HG02938 (cell line): ENCODE results near the gene CSK.

Experiments
- ATAC-seq: cut with Tn5 transposase; IDR thresholded peaks from one replicate; pipeline ENCODE4 v1.9.1; 2021; ENCODE audit warnings: mild to moderate bottlenecking, moderate library complexity; ENCODE audit not compliant: unreplicated experiment

The CSK gene

DNA sequence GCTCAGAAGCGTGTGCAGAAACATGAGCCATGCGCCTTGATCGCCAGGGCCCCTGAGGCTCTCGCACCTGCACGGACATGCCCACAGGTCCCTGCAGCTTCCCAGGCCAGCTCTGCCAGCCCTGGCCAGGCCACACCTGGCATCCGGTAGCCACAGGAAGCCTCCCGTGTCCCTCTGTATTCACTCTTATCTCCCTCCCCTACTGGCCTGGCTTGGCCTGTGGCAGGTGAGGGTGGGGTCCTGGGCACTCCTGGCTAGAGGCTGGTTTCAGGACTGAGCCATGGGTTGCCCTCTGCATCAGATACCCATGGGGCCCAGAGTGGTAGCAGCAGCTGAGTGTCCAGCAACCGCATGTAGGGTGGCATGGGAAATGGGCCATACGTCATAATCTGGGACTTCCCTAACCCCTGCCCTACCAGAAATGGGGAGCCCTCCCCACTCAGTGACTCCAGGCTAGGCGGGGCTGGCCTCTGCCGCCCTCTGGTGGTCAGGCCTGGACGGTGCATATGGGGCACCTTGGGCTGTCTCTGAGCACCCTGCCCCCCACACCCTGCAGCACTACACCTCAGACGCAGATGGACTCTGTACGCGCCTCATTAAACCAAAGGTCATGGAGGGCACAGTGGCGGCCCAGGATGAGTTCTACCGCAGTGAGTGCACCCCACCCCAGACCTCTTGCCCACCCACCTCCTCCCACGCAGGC is 18.1 kb downstream of the CSK start:
- ATAC-seq, result peak; percentile 50

DNA sequence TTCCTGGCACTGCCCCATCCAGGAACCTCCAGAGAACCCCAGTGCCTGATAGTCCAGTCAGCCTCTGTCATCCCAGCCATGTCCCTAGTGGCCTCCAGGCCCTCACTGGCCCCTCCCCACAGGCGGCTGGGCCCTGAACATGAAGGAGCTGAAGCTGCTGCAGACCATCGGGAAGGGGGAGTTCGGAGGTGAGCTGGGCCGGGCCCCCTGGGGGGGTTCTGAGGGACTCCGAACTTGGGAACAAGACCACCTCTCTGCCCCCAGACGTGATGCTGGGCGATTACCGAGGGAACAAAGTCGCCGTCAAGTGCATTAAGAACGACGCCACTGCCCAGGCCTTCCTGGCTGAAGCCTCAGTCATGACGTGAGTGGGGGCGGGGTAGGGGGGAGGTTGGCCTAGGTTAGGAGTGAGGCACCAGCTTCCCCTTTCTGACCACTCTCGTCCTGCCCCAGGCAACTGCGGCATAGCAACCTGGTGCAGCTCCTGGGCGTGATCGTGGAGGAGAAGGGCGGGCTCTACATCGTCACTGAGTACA is 18.7 kb downstream of the CSK start:
- ATAC-seq, result no peak

DNA sequence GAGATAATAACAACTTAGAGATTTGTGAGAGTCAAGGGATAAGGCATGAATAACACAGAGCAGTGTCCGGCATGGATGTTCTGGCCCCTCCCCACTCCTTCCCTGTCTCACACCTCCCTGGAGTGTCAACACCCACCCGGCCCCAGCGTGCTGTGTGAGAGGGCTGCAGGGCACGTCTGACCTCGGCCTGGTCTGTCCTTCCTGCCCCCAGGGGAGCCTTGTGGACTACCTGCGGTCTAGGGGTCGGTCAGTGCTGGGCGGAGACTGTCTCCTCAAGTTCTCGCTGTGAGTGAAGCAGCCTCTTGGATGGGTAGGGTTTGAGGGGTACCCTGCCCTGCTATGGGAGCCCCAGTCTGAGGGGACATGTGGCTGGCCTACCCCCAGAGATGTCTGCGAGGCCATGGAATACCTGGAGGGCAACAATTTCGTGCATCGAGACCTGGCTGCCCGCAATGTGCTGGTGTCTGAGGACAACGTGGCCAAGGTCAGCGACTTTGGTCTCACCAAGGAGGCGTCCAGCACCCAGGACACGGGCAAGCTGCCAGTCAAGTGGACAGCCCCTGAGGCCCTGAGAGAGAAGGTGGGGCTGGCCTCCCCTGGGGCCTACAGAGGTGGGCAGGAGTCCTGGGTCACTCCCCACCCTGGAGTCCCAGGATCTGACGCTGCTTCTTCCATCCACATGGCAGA is 19.6 kb downstream of the CSK start:
- no peak for ATAC-seq

DNA sequence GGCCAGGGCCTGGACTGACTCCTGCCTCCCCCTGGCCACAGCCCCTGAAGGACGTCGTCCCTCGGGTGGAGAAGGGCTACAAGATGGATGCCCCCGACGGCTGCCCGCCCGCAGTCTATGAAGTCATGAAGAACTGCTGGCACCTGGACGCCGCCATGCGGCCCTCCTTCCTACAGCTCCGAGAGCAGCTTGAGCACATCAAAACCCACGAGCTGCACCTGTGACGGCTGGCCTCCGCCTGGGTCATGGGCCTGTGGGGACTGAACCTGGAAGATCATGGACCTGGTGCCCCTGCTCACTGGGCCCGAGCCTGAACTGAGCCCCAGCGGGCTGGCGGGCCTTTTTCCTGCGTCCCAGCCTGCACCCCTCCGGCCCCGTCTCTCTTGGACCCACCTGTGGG is 20.4 kb downstream of the CSK start:
- ATAC-seq, result no peak

DNA sequence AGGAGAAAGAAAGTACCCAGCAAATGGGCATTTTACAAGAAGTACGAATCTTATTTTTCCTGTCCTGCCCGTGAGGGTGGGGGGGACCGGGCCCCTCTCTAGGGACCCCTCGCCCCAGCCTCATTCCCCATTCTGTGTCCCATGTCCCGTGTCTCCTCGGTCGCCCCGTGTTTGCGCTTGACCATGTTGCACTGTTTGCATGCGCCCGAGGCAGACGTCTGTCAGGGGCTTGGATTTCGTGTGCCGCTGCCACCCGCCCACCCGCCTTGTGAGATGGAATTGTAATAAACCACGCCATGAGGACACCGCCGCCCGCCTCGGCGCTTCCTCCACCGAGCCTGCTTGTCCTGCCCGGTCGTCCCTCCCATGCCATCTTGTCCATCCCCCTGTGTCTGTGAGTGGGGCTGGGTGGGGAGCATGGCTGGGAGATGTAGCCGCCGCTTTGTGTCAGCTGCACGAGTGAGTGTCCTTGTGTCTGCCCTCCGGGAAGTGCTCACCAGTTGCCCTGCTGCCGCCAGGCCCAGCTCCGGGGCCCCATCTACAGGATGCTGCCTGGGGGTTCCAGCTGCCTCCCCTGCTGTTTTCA is 21.1 kb downstream of the CSK start:
- no peak for ATAC-seq

DNA sequence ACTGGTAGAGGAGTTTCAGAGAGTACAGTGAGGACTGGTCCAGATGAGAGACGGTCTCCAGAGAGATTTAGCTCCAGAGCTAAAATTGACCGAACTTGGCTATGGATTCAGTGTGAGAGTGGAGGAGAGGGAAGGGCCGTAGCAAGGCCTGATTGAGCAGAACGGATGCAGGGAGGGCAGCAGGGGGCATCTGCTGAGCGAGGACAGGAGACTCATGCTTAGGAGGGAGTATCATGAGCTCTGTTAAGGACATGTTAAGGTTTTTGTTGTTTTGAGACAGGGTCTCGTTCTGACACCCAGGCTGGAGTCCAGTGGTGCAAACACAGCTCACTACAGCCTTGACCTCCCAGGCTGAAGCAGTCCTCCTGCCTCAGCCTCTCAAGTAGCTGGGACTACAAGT is 23.1 kb downstream of the CSK start:
- ATAC-seq, result no peak

DNA sequence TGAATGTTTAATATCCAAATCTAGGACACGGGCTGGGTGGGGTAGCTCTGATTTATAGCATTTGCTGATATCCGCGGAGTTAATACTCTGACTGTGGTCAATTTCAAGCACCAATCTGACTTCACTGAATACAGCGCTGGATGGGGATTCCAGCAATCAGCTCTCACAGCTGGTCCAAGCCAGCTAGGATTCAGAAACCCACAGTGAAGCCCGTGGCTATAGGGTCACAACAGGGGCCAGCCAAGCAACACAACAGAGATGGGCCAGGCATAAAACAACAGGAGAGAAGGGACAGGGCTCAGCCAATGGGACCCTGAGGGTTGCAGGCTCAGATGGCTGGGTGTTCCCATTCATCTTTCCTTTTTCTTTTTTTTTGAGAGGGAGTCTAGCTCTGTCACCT is 25.4 kb downstream of the CSK start:
- no peak for ATAC-seq

DNA sequence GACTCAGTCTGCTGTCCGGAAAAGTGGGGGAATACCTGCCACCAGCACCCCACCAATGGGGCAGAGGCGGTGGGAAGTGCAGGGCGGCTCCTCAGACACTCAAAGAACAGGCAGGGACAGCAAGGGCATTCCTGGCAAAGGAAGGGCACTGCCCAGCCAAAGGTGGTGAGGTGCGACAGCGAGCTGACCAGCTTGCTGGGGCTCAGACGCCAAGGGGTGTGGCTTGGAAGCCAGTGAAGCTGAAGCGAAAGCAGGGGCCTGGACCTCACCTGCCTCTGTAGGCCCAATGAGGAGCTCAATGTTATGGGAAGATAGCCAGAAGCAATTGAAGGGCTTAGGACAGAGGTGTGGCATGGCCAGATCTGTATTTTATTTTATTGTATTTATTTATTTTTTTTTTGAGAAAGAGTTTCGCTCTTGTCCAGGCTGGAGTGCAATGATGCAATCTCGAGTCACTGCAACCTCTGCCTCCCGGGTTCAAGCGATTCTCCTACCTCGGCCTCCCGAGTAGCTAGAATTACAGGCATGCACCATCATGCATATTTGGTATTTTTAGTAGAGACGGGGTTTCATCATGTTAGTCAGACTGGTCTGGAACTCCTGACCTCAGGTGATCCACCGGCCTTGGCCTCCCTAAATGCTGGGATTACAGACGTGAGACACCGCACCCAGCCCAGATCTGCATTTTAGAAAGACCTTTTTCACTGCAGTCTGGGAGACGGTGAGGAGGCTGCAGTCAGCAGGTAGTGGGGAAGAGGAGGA is 26.4 kb downstream of the CSK start:
- ATAC-seq, result no peak

DNA sequence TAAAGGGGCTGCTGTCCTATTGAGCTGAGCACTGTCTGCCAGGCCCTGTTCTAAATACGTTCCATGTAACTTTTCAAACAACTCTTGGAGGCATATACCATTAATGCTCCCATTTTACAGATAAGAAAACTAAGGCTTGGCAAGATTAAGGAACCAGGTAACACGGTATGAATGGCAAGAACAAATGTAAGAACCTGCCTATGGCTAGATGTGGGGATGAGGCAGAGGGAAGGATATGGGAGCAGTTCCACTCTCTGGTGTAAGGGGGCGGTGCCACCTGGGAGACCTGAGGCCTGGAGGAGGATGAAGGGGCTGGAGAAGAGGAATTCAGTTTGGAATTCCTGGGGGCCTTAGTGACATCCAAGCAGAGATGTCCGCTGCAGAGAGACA is 27.0 kb downstream of the CSK start:
- no peak for ATAC-seq

DNA sequence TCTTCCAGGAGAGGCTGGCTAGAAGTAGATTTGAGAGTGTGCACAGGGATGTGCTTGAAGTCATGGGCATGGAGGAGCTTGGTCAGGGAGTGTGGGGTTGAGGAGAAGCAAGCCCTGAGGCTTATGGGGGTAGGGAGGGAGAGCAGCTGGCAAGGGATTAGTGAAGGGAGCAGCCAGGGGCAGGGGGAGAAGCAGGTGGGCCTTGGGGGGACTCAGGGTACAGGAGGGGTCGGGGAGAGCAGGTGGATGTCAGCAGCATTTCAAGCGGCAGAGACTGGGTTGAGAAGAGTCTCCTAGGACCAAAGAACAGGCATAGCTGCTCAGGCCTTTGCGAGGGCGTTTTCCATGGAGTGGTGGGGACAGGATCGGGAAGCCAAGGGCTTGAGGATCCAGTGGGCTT is 27.4 kb downstream of the CSK start:
- ATAC-seq, result no peak

DNA sequence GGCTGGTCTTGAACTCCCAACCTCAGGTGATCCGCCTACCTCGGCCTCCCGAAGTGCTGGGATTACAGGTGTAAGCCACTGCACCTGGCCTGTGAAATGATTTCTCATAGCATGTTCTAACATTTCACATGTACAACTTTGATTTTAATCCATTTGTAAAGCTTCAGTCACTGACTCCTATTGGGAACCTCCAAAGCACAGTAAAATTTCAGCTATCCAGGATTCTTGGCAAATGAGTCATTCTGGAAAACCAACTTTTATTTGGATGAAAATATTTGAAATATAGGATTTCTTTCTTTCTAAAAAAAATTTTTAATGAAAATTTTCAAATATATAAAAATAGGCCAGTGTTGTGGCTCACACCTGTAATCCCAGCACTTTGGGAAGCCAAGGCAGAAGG is 28.1 kb downstream of the CSK start:
- ATAC-seq, result no peak

DNA sequence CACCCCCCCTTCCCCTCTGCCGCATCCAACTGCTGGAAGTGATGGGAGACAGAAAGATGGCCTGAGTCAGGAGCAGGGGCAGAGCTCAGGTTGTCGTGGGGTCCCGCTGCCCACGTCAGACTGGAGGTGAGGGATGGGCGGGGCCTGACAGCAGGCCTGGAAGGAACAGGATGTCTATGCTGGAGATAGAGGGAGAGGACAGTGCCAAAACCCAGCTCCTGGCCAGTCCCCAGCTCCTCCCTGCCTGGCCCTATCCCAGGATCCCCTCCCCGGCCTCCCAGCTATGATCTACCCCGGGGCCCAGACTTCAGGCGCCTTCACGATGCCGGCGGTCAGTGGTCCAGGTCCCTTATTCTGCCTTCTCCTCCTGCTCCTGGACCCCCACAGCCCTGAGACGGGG is 30.7 kb downstream of the CSK start, which contains the start of gene LMAN1L:
TSS of gene LMAN1L (plus strand) at position 303 of the 400 bp plus-strand sequence. CDS start at position 323, 20 bp downstream.
- no peak for ATAC-seq

DNA sequence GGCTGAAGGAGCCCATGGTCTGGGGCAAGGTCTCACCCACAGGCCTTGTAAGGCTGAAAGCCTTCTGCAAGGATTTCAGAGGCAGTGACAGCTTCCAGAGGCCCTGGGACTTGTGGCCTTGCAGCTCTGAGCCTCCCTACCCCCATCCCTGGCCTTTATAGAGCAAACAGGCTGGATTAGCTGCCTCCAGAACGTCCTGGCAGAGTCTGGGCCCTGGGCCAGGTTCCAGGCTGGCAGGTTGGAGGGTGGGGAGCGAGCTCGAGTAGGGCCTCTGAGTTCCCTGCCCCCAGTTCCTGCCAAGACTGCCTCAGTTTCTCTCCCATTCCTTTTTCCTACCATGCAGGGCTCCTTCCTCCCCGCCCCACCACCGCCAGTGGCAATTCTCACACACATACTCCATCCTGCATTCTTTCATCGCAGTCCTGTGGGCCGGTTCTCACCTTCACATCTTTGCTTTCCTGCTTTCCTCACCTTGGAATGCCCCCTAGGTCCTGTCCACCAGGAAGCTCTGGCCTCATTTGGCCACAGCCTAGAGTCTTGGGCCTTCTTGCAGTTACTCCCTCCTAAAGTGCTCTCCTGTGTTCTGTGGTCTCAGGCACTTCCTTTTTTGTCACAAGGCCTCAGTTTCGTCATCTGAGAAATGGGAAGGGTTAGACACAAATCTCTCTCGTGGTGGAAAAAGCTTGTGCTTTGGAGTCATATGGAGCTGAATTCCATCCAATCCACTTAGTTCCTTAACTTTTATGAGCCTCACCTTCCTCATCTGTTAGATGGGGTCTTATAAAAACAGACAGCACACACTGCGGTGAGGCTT is 33.4 kb downstream of the CSK start:
- no peak for ATAC-seq

DNA sequence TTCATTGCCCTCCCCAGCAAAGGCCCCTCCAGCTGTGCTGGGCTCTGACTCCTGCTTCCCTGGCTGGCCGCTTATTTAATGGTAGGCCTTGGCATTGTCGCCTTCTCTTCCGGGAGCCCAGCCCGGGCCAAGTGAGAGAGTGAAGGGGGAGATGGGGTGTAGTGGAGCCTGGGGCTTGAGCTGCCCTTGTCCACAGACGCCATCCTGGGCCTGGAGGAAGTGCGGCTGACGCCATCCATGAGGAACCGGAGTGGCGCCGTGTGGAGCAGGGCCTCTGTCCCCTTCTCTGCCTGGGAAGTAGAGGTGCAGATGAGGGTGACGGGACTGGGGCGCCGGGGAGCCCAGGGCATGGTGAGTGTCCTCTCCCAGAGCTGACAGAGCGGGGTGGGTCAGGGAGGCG is 34.1 kb downstream of the CSK start:
- ATAC-seq, result no peak

DNA sequence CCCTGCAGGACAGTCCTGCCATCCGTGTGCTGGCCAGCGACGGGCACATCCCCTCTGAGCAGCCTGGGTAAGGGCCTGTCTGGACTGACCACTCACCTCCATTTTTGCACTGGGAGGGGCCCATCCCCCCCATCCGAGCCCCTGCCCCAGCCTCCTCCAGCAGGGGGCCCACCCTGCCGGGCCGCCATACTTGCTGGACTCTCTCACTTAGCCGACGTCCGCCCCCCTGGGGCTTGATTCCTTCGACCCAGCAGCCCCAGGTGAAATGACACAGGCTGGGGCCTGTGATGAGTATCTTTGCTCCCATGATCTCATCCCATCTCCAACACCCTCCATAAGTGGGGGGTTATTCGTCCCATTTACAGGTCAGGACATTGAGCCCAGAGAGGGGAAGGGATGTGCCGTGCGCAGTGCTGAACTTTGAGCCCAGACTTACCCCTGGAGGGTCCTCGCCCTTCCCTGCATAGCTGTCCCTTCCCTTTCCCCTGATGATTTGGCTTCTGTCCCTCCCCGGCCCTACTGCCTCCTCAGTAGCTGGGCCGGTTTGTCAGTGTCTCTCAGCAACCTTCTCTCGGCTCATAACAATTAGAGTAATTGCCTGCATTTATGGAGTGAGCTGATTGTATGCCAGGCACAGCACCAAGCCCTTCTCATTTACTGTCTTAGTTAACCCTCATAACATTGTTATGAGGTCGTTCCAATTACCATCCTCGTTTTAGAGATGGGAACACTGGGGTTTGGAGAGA is 34.9 kb downstream of the CSK start:
- ATAC-seq, result no peak

DNA sequence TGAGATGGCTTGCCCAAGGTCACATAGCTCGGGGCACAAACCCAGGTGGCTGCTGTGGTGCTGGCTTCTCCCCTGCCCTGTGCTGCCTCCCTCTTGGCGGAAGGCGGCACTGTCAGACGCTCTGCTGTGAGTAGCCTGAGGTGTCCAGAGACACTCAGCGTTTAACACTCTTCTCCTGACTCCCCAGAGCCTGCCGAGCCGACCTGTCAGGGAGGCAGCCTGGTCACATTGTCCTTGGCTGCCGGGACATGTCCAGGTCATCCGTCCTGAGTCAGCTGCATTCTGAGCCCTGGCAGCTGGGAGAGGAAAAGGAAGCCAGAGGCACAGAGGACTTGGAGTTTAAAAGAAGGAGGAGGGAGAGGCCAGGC is 35.5 kb downstream of the CSK start:
- ATAC-seq, result no peak

DNA sequence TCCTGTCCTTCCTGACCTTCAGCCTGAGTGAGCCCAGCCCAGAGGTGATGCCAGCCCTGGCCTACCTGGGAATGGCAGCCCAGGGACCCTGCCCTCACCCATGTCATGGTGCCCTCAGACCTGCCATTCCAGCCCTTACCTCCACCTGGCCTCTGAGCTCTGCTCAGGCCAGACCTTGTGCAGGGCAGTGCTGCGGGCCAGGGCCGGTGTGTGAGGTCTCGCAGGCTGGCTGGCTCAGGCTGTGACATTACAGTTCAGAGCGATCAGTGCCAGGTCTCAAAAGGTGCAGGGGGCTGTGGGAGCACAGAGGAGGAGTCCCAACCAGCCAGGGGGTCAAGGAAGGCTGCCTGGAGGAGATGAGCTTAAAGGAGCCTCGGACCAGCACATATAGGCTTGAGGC is 38.2 kb downstream of the CSK start:
- no peak for ATAC-seq

DNA sequence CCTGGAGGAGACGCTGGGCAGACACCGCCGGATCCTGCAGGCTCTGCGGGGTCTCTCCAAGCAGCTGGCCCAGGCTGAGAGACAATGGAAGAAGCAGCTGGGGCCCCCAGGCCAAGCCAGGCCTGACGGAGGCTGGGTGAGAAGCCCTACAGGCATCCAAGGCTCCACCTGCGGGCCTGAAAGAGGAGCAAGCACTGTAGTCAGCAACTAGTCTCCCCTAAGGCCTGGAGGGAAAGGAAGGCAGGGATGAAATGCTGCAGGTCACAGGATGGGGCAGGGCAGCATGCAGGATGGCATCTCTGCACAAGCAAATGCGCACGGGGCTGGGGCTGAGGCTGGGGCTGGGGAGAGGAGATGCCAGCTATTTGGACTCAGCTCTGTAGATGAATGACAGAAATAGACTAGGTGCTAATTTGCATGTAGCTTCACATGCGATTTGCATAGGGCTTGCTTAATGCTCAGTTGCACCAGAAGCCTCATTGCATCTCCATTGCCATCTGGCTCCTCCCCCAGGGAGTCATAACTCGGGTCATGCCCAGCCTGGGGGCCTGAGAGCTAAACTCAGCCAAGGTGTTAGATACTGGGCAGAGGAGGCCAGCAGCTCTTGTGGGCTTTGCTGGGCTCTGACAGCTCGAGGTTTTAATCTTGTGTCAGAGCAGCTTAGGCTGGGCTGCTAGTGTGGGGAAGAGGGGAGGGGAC is 39.4 kb downstream of the CSK start:
- peak; percentile 78 for ATAC-seq

DNA sequence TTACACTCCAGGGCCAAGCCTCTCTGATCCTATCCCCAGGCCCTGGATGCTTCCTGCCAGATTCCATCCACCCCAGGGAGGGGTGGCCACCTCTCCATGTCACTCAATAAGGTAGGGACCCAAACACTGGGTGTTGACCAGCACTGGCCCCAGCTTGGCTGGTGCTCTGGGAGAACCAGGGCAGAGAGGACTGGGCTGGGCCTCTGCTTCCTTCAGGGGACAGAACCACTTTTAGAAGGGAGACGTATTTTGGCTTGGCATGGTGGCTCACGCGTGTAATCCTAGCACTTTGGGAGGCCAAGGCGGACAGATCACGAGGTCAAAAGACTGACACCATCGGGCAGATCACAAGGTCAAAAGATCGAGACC is 39.9 kb downstream of the CSK start:
- ATAC-seq, result no peak
